ENCODE measurements around the gene NR6A1.

GRCh38 chr9:124605258-124605657, 165.9 kb downstream of the NR6A1 start:
- no peak for TF ChIP-seq ZBTB3 (CRISPR knock-in tag; IDR thresholded peaks at IDR 0.05; ENCODE audit: borderline replicate concordance, low read depth)
- no peak for TF ChIP-seq TOE1 (CRISPR knock-in tag; IDR thresholded peaks at IDR 0.05)
- TF ChIP-seq IRF1 (CRISPR knock-in tag; IDR thresholded peaks at IDR 0.05; ENCODE audit: low read depth): no peak
- TF ChIP-seq HMGXB3 (CRISPR knock-in tag; IDR thresholded peaks at IDR 0.05; ENCODE audit: borderline replicate concordance): no peak
- TF ChIP-seq MXD1 (CRISPR knock-in tag; IDR thresholded peaks at IDR 0.05): no peak
- no peak for TF ChIP-seq POLR2AphosphoS5 (IDR thresholded peaks at IDR 0.05; ENCODE audit: low read depth, low read length)
- TF ChIP-seq MAFK (conservative IDR thresholded peaks at IDR 0.05 in 1 of 2, IDR thresholded peaks at IDR 0.05 in 1 of 2; ENCODE audit: low read length in 2 of 2): no peak
- TF ChIP-seq FOXP4 (CRISPR knock-in tag; IDR thresholded peaks at IDR 0.05): no peak
